Activated B cell treated with CpG ODN at 0.5 μM for 24 hours (primary cell): ENCODE measurements around the gene DOCK3. TPM values are rescaled to one million over a fixed set of nuclear protein-coding genes. Genes with fewer than 3 reads are reported as not detected.

ENCODE experiments used
- ATAC-seq: fragments of 200-7000 bp; cut with Tn5 transposase; one replicate; pipeline ENCODE4 v1.10.0; 2021; ENCODE audit warnings: low read depth, mild to moderate bottlenecking, moderate library complexity
- CTCF ChIA-PET: fragments of 350-600 bp; sonication (Branson Sonifier 250); formaldehyde crosslinking; loops from one replicate; lab custom pipeline; 2021; ENCODE audit warnings: antibody characterized with exemption; lab: Charles Lee
- POLR2A ChIA-PET: fragments of 350-600 bp; sonication (Branson Sonifier 250); formaldehyde crosslinking; loops from one replicate; lab custom pipeline; 2021; ENCODE audit warnings: antibody characterized with exemption; lab: Charles Lee
- DNase-seq: peaks from one replicate; pipeline ENCODE4 v3.0.0; 2022
- H3K27ac Mint-ChIP-seq: one replicate; pipeline ENCODE4 v1.8.0; 2020; ENCODE audit warnings: mixed read lengths
- H3K27me3 Mint-ChIP-seq: one replicate; pipeline ENCODE4 v1.8.0; 2021; ENCODE audit warnings: mixed read lengths
- H3K36me3 Mint-ChIP-seq: one replicate; pipeline ENCODE4 v1.8.0; 2021; ENCODE audit warnings: low read depth, mixed read lengths
- H3K4me1 Mint-ChIP-seq: one replicate; pipeline ENCODE4 v1.8.0; 2021; ENCODE audit warnings: mixed read lengths
- H3K4me3 Mint-ChIP-seq: one replicate; pipeline ENCODE4 v1.8.0; 2020; ENCODE audit warnings: mild to moderate bottlenecking, mixed read lengths
- H3K9me3 Mint-ChIP-seq: one replicate; pipeline ENCODE4 v1.8.0; 2020; ENCODE audit warnings: mixed read lengths
- CTCF ChIP-seq: fragments of 200-600 bp; IDR thresholded peaks from one replicate; pipeline ENCODE4 v1.8.0; 2022; ENCODE audit warnings: antibody characterized with exemption, mild to moderate bottlenecking
- intact Hi-C: fragments of 100-400 bp; cut with micrococcal nuclease; formaldehyde crosslinking; loops from one replicate; pipeline ENCODE4 v1.15.1; 2024
- total RNA-seq: library from RNA; stranded (reverse); gene quantifications from 2 replicates; pipeline ENCODE4 v1.2.3, GENCODE V29; 2022

The DOCK3 gene
- total RNA-seq, 1 donor from 2014 or later = 0.04 TPM

GRCh38 chr3:51145811-51146585 is 471.3 kb downstream of the DOCK3 start:
- CTCF ChIA-PET = no interaction called here

GRCh38 chr3:51146781-51147180 is 472.1 kb downstream of the DOCK3 start:
- H3K36me3 Mint-ChIP-seq = no peaks in the 10 kb centered on the region
- ChIA-PET POLR2A (no interaction called here), CTCF (no interaction called here)
- no peak overlapping the region for H3K27ac Mint-ChIP-seq
- H3K4me3 Mint-ChIP-seq = no peak overlapping the region
- DNase-seq (no peak), ATAC-seq (no peak)
- no peak for TF ChIP-seq CTCF
- no peaks in the 10 kb centered on the region for H3K4me1 Mint-ChIP-seq
- intact Hi-C loops = no loop called here
- H3K9me3 Mint-ChIP-seq = peaks cover 2% of the 10 kb centered on the region
- peaks cover 6% of the 10 kb centered on the region for H3K27me3 Mint-ChIP-seq

More at GRCh38 chr3:51145811-51146585, 471.3 kb downstream of the DOCK3 start:
- ATAC-seq (no peak), DNase-seq (no peak)
- peaks cover 2% of the 10 kb centered on the region for H3K9me3 Mint-ChIP-seq
- POLR2A ChIA-PET = no interaction called here
- peaks cover 6% of the 10 kb centered on the region for H3K27me3 Mint-ChIP-seq
- H3K36me3 Mint-ChIP-seq = no peaks in the 10 kb centered on the region
- H3K4me3 Mint-ChIP-seq = no peak overlapping the region
- H3K27ac Mint-ChIP-seq = no peak overlapping the region
- TF ChIP-seq CTCF = no peak
- H3K4me1 Mint-ChIP-seq = no peaks in the 10 kb centered on the region
- intact Hi-C loops = no loop called here

- Mint-ChIP-seq H3K9me3 (no peaks in the 10 kb centered on the region), H3K4me1 (no peaks in the 10 kb centered on the region), H3K27me3 (peaks cover 2% of the 10 kb centered on the region), H3K4me3 (no peak overlapping the region), H3K27ac (no peak overlapping the region), H3K36me3 (no peaks in the 10 kb centered on the region)
- ATAC-seq = no peak
- POLR2A ChIA-PET = no interaction called here
- intact Hi-C loops = no loop called here
- CTCF ChIA-PET = no interaction called here
- DNase-seq = no peak
- no peak for TF ChIP-seq CTCF
Observed at GRCh38 chr3:51156147-51156546, 481.4 kb downstream of the DOCK3 start.

- no peak for ATAC-seq
- no peak for DNase-seq
- intact Hi-C loops = no loop called here
- Mint-ChIP-seq H3K27ac (no peak overlapping the region), H3K27me3 (no peaks in the 10 kb centered on the region), H3K36me3 (no peaks in the 10 kb centered on the region), H3K4me3 (no peak overlapping the region), H3K9me3 (no peaks in the 10 kb centered on the region), H3K4me1 (no peaks in the 10 kb centered on the region)
- POLR2A ChIA-PET = no interaction called here
- no peak for TF ChIP-seq CTCF
- CTCF ChIA-PET = no interaction called here
Observed at GRCh38 chr3:51163051-51163450, 488.3 kb downstream of the DOCK3 start.

GRCh38 chr3:51173518-51174271 is 499.0 kb downstream of the DOCK3 start:
- no peak for ATAC-seq
- H3K27ac Mint-ChIP-seq = no peak overlapping the region
- peaks cover 25% of the 10 kb centered on the region for H3K9me3 Mint-ChIP-seq
- POLR2A ChIA-PET = no interaction called here
- TF ChIP-seq CTCF = no peak
- no peaks in the 10 kb centered on the region for H3K4me1 Mint-ChIP-seq
- DNase-seq = no peak
- peaks cover 4% of the 10 kb centered on the region for H3K27me3 Mint-ChIP-seq
- intact Hi-C loops = no loop called here
- no peaks in the 10 kb centered on the region for H3K36me3 Mint-ChIP-seq
- H3K4me3 Mint-ChIP-seq = no peak overlapping the region
- CTCF ChIA-PET = no interaction called here
